Fibroblast of lung (primary cell): Measurements from ENCODE around the gene ELAPOR2. TPM values are rescaled to one million over a fixed set of nuclear protein-coding genes. Genes with fewer than 3 reads are reported as not detected.

ENCODE experiments used
- DNase-seq, 2 donors: peaks; one replicate each; pipeline versions ENCODE4 v3.0.0 to v3.0.0-alpha.2; 2010; ENCODE audit warnings: low read depth in 2 of 2
- H2AFZ ChIP-seq: 2 replicates; pipeline ENCODE4 v1.5.1; 2012; ENCODE audit warnings: low read length, control low read depth, inconsistent platforms
- H3K27ac ChIP-seq: 2 replicates; pipeline ENCODE4 v1.5.1; 2011; ENCODE audit warnings: low read length, control low read depth; ENCODE audit not compliant: insufficient read depth
- H3K27me3 ChIP-seq: 2 replicates; pipeline ENCODE4 v1.5.1; 2011; ENCODE audit warnings: mild to moderate bottlenecking, low read length; ENCODE audit not compliant: control insufficient read depth, insufficient read depth
- H3K36me3 ChIP-seq: 2 replicates; pipeline ENCODE4 v1.5.1; 2011; ENCODE audit warnings: low read length; ENCODE audit not compliant: control insufficient read depth, insufficient read depth
- H3K4me1 ChIP-seq: 2 replicates; pipeline ENCODE4 v1.5.1; 2011; ENCODE audit warnings: low read length; ENCODE audit not compliant: control insufficient read depth, insufficient read depth; ENCODE audit errors: extremely low read depth
- H3K4me2 ChIP-seq: 2 replicates; pipeline ENCODE4 v1.5.1; 2011; ENCODE audit warnings: low read length, control low read depth; ENCODE audit not compliant: insufficient read depth; ENCODE audit errors: extremely low read depth
- H3K4me3 ChIP-seq, 4 experiments: fragments of 200-600 bp in 1 of 4; sonication (generic) in 1 of 4; replicated peaks in 1 of 4; 2 replicates each; pipeline ENCODE4 v1.5.1; 2011 to 2016; ENCODE audit warnings: low read length in 4 of 4, low read depth in 3 of 4, mild to moderate bottlenecking in 3 of 4, control low read depth in 2 of 4, inconsistent platforms in 1 of 4, mixed read lengths in 1 of 4; ENCODE audit not compliant: insufficient read depth in 1 of 4; ENCODE audit errors: control extremely low read depth in 1 of 4
- H3K79me2 ChIP-seq: 2 replicates; pipeline ENCODE4 v1.5.1; 2012; ENCODE audit warnings: mild to moderate bottlenecking, low read length, inconsistent platforms; ENCODE audit not compliant: control insufficient read depth, insufficient read depth
- H3K9ac ChIP-seq: 2 replicates; pipeline ENCODE4 v1.5.1; 2011; ENCODE audit warnings: mild to moderate bottlenecking, low read length, control low read depth; ENCODE audit not compliant: insufficient read depth
- H3K9me3 ChIP-seq: 2 replicates; pipeline ENCODE4 v1.5.1; 2012; ENCODE audit warnings: low read depth, low read length; ENCODE audit not compliant: control insufficient read depth, insufficient read depth
- H4K20me1 ChIP-seq: 2 replicates; pipeline ENCODE4 v1.5.1; 2011; ENCODE audit warnings: low read length; ENCODE audit not compliant: control insufficient read depth, insufficient read depth; ENCODE audit errors: extremely low read depth
- CTCF ChIP-seq, 2 donors: IDR thresholded peaks in 1 of 2; conservative IDR thresholded peaks in 1 of 2; 1 replicate in 1 of 2; 2 replicates in 1 of 2; pipeline ENCODE4 v1.5.1; 2011 to 2012; ENCODE audit warnings: low read length in 2 of 2, control low read depth in 1 of 2, inconsistent platforms in 1 of 2, low read depth in 1 of 2, mild to moderate bottlenecking in 1 of 2
- EZH2 ChIP-seq: IDR thresholded peaks from 2 replicates; pipeline ENCODE4 v1.5.1; 2012; ENCODE audit warnings: low read length, control low read depth, mild to moderate bottlenecking; ENCODE audit errors: missing control alignments
- polyA plus RNA-seq, 2 donors: library from polyadenylated mRNA; depleted of rRNA in 1 of 2; stranded (reverse) in 1 of 2; unstranded in 1 of 2; fragments of >200 nt; gene quantifications; 2 replicates each; pipeline ENCODE4 v1.2.1, GENCODE V29; 2011 to 2012; ENCODE audit warnings: missing spikeins in 1 of 2
- total RNA-seq: library from RNA; depleted of rRNA; stranded (reverse); fragments of >200 nt; gene quantifications from 2 replicates; pipeline ENCODE4 v1.2.1, GENCODE V29; 2014

ELAPOR2 gene
- total and polyA plus RNA-seq, 2 donors (not counting 1 experiment from before 2014, with no cell fraction given) = 5.5 to 5.9 TPM

- Histone ChIP-seq H3K79me2 (no peaks in the 10 kb centered on the region), H3K4me3 (no peak overlapping the region), H3K36me3 (no peaks in the 10 kb centered on the region), H3K4me1 (no peaks in the 10 kb centered on the region), H3K9me3 (no peaks in the 10 kb centered on the region), H2AFZ (no peak overlapping the region), H3K27me3 (no peaks in the 10 kb centered on the region), H3K4me2 (no peak overlapping the region), H3K27ac (no peak overlapping the region), H3K9ac (no peak overlapping the region), H4K20me1 (no peaks in the 10 kb centered on the region)
- TF ChIP-seq EZH2 (no peak), CTCF (conservative IDR thresholded peaks at IDR 0.05 in 1 of 2, IDR thresholded peaks at IDR 0.05 in 1 of 2; ENCODE audit: low read depth in 1 of 2, low read length in 2 of 2) (no peak)
- DNase-seq = no peak
These were observed 30.4 kb downstream of the ELAPOR2 start for GRCh38 chr7:87029078-87029477.

GRCh38 chr7:87028636-87029035, 30.8 kb downstream of the ELAPOR2 start:
- no peaks in the 10 kb centered on the region for H4K20me1 ChIP-seq
- H3K79me2 ChIP-seq = no peaks in the 10 kb centered on the region
- H3K36me3 ChIP-seq = no peaks in the 10 kb centered on the region

GRCh38 chr7:87027900-87028299, 31.6 kb downstream of the ELAPOR2 start:
- no peaks in the 10 kb centered on the region for H3K36me3 ChIP-seq
- no peak overlapping the region for H3K9ac ChIP-seq
- H4K20me1 ChIP-seq = no peaks in the 10 kb centered on the region
- H3K27me3 ChIP-seq = no peaks in the 10 kb centered on the region
- no peaks in the 10 kb centered on the region for H3K9me3 ChIP-seq
- H3K79me2 ChIP-seq = no peaks in the 10 kb centered on the region
- H3K4me2 ChIP-seq = no peak overlapping the region
- no peak overlapping the region for H2AFZ ChIP-seq
- no peak overlapping the region for H3K4me3 ChIP-seq
- no peak for DNase-seq
- TF ChIP-seq CTCF (conservative IDR thresholded peaks at IDR 0.05 in 1 of 2, IDR thresholded peaks at IDR 0.05 in 1 of 2; ENCODE audit: low read depth in 1 of 2, low read length in 2 of 2) = no peak
- TF ChIP-seq EZH2 = no peak
- H3K4me1 ChIP-seq = no peaks in the 10 kb centered on the region
- no peak overlapping the region for H3K27ac ChIP-seq

More at GRCh38 chr7:87028636-87029035, 30.8 kb downstream of the ELAPOR2 start:
- H3K27ac ChIP-seq = no peak overlapping the region
- H3K27me3 ChIP-seq = no peaks in the 10 kb centered on the region
- DNase-seq = no peak
- H3K4me2 ChIP-seq = no peak overlapping the region
- no peak overlapping the region for H3K4me3 ChIP-seq
- no peaks in the 10 kb centered on the region for H3K9me3 ChIP-seq
- H2AFZ ChIP-seq = no peak overlapping the region
- no peak for TF ChIP-seq EZH2
- no peak for TF ChIP-seq CTCF (conservative IDR thresholded peaks at IDR 0.05 in 1 of 2, IDR thresholded peaks at IDR 0.05 in 1 of 2; ENCODE audit: low read depth in 1 of 2, low read length in 2 of 2)
- no peak overlapping the region for H3K9ac ChIP-seq
- no peaks in the 10 kb centered on the region for H3K4me1 ChIP-seq
